ENCODE measurements around the gene HS3ST4.

Gene HS3ST4

DNA sequence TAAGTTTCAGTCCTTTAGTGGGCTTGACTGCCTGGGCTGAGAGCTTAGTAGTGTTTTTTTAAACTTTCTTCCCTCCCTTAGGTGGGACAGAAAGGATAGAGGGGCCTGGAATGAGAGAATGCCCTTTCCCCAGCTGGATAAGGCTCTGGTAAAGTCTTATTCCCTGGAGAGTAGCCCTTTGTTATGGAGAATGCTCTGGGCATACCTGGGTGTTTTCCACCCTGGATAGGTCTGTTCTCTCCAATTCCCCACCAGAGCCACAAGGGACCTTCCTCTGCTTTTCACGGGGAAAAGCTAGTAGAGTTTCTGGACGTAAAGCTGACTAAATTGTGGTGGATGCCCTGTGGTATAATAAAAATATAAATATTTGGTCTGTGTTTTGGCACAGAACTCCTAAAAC, 164.1 kb downstream of the HS3ST4 start:
- TF ChIP-seq, protein P1, sequence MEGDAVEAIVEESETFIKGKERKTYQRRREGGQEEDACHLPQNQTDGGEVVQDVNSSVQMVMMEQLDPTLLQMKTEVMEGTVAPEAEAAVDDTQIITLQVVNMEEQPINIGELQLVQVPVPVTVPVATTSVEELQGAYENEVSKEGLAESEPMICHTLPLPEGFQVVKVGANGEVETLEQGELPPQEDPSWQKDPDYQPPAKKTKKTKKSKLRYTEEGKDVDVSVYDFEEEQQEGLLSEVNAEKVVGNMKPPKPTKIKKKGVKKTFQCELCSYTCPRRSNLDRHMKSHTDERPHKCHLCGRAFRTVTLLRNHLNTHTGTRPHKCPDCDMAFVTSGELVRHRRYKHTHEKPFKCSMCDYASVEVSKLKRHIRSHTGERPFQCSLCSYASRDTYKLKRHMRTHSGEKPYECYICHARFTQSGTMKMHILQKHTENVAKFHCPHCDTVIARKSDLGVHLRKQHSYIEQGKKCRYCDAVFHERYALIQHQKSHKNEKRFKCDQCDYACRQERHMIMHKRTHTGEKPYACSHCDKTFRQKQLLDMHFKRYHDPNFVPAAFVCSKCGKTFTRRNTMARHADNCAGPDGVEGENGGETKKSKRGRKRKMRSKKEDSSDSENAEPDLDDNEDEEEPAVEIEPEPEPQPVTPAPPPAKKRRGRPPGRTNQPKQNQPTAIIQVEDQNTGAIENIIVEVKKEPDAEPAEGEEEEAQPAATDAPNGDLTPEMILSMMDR (IDR thresholded peaks at IDR 0.05; ENCODE audit: low read depth, low read length): no peak
- H3K4me3 ChIP-seq (ENCODE audit: low read depth, low read length): no peak overlapping the region
- in situ Hi-C loops (cut with HindIII; ENCODE audit: low sequenced_read_pairs): no loop called here

DNA sequence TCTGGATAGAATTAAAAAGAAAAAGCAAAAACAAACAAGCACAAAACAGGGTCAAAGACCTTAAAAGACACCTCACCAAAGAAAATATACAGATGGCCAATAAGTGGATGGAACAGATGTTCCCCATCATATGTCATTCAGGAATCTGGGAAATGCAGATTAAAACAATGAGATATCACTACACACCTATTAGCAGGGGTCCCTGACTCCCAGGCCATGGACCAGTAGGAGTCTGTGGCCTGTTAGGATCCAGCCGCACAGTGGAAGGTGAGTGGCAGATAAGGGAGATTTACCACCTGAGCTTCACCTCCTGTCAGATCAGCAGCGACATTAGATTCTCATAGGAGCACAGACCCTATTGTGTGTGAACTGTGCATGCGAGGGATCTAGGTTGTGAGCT, 167.9 kb downstream of the HS3ST4 start:
- H3K4me3 ChIP-seq (ENCODE audit: low read depth, low read length): no peak overlapping the region
- TF ChIP-seq, protein P1 (IDR thresholded peaks at IDR 0.05; ENCODE audit: low read depth, low read length): no peak
- in situ Hi-C loops (cut with HindIII; ENCODE audit: low sequenced_read_pairs): no loop called here
- DNase-seq (ENCODE audit: low read depth, low spot score): no peak

More for the DNA sequence above, 164.1 kb downstream of the HS3ST4 start:
- DNase-seq (ENCODE audit: low read depth, low spot score): no peak

DNA sequence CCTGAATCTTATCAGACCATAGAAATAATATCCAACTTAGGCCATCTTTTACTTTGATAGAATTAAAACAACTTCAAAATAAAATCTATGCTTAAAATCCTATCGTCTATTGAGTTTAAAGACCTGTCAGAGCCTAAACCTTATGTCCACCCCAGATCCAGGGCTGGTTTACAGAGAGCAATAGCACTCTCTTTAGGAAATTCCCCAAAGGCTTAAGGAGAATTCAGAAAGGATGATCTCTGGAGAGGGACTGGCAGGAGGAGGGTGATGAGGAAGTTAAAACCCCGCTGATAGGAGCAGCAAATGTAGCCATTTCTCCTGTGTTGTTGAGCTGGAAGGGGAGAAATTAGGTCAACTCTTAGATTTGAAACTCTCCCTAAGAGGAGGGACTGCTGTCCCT, 175.3 kb downstream of the HS3ST4 start:
- in situ Hi-C loops (cut with HindIII; ENCODE audit: low sequenced_read_pairs): no loop called here
- TF ChIP-seq, protein P1 (IDR thresholded peaks at IDR 0.05; ENCODE audit: low read depth, low read length): no peak
- no peak for DNase-seq (ENCODE audit: low read depth, low spot score)
- H3K4me3 ChIP-seq (ENCODE audit: low read depth, low read length): no peak overlapping the region

DNA sequence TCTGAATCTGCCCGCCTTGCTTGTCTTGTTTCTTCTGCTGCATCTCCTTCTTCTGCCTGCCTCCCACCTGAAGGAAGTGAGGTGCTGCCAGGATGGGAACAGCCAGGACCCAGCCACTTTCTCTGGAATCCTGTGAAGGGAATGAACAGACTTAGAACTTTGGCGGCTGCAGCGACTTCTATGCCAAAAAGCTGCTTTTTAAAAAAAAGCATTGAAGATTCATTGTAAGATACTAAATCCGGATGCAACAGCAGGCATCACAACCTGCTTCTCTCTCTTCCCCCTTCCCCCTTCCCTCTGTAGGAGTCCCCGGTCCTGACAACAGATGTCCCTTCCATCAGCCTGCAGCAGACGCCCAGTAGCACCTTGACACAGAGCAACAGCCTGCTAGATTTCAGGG, 176.3 kb downstream of the HS3ST4 start:
- TF ChIP-seq, protein P1 (IDR thresholded peaks at IDR 0.05; ENCODE audit: low read depth, low read length): no peak
- in situ Hi-C loops (cut with HindIII; ENCODE audit: low sequenced_read_pairs): no loop called here
- DNase-seq (ENCODE audit: low read depth, low spot score): no peak
- no peak overlapping the region for H3K4me3 ChIP-seq (ENCODE audit: low read depth, low read length)

DNA sequence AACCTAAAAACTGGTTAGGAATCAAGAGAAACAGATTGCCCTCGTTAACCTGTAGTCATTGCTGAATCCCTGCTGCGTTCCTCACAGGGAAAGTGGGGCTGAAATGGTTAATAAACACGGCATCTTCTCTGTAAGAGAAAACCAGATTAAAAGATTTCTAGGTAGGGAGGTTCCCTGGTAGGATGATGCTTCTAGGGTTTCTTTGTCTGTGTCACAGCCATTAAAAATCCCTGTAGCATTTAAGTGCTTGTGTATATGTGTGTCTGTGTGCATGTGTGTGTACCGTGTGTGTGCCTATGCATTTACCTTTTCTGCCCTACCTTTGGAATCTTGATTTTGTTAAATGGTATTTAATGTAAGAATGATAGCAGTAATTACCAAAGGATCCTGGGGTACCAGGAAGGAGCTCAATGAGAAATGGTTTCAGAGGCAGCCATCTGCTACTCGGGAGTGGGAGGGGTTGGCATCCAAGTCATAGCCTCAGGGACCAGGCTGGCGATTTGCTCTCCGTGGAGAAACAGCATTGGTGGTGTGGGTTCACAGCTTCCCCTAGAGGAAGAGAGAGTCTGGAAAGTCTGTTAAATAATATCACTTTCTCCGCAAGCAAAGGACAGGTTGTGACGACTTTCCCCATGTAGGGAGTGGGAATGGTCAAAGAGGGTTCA, 177.1 kb downstream of the HS3ST4 start:
- in situ Hi-C loops (cut with HindIII; ENCODE audit: low sequenced_read_pairs): no loop called here
- TF ChIP-seq, protein P1 (IDR thresholded peaks at IDR 0.05; ENCODE audit: low read depth, low read length): no peak
- no peak overlapping the region for H3K4me3 ChIP-seq (ENCODE audit: low read depth, low read length)
- no peak for DNase-seq (ENCODE audit: low read depth, low spot score)

DNA sequence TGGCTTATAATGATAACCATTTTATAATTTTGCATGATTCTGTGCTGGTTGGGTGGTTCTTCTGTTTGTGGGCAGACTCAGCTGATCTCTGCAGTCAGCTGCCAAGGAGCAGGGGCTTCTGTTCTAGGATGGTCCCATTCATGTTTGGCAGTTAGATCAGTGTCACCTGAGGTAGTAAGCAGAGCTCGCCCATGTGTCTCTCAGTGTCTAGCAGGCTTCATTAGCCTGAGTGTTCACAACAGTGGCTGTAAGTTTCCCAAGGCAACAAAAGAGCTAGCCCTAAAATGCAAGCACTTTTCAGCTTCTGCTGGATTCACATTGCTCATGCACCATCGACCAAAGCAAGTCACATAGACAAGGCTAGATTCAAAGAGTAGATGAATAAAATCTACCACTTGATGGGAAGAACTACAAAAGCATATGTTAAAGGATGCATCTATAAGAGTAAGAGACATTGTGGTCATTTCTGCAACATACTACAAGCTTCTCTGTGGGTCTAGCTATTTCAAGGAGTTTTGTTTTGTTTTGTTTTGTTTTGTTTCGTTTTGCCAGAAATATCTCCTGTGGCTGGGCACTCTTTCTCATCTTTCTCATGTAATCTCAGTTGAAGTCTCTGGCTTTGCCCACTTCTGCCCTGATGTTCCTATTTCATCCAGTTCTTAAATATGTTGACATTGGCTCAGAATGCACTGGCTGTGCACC, 180.8 kb downstream of the HS3ST4 start:
- no peak for DNase-seq (ENCODE audit: low read depth, low spot score)
- TF ChIP-seq, protein P1 (IDR thresholded peaks at IDR 0.05; ENCODE audit: low read depth, low read length): no peak
- H3K4me3 ChIP-seq (ENCODE audit: low read depth, low read length): no peak overlapping the region
- in situ Hi-C loops (cut with HindIII; ENCODE audit: low sequenced_read_pairs): no loop called here

Measured in astrocyte of the spinal cord (primary cell).